ENCODE data around the gene PYGO2.

- TF ChIP-seq, protein P1, sequence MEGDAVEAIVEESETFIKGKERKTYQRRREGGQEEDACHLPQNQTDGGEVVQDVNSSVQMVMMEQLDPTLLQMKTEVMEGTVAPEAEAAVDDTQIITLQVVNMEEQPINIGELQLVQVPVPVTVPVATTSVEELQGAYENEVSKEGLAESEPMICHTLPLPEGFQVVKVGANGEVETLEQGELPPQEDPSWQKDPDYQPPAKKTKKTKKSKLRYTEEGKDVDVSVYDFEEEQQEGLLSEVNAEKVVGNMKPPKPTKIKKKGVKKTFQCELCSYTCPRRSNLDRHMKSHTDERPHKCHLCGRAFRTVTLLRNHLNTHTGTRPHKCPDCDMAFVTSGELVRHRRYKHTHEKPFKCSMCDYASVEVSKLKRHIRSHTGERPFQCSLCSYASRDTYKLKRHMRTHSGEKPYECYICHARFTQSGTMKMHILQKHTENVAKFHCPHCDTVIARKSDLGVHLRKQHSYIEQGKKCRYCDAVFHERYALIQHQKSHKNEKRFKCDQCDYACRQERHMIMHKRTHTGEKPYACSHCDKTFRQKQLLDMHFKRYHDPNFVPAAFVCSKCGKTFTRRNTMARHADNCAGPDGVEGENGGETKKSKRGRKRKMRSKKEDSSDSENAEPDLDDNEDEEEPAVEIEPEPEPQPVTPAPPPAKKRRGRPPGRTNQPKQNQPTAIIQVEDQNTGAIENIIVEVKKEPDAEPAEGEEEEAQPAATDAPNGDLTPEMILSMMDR (IDR thresholded peaks at IDR 0.05), result no peak
- TF ChIP-seq POLR2A (IDR thresholded peaks at IDR 0.05), result no peak
Measured at GRCh38 chr1:154911691-154912550, 49.7 kb downstream of the PYGO2 start.

Measured in gastroesophageal sphincter (tissue), 3 donors.